HepG2 (cell line): ENCODE measurements around the gene BCAS3. TPM values are rescaled to one million over a fixed set of nuclear protein-coding genes. Genes with fewer than 3 reads are reported as not detected.

ENCODE experiments used
- ATAC-seq: fragments of 200-7000 bp; cut with Tn5 transposase; 3 replicates; pipeline ENCODE4 v1.9.1; 2020; ENCODE audit warnings: mild to moderate bottlenecking, moderate library complexity
- BruUV-seq: library from RNA; stranded (reverse); fragments of 400-500 nt; replicated peaks from 2 replicates; lab custom pipeline; 2021; lab: Mats Ljungman, UMichigan
- CTCF ChIA-PET: fragments of 300-600 bp; formaldehyde crosslinking; extraction: SDS; loops from one replicate; lab custom pipeline; 2021; ENCODE audit warnings: low total read pairs, inconsistent platforms, low intra/inter-chr PET ratio; lab: Yijun Ruan, JAX
- POLR2A ChIA-PET: fragments of 350-600 bp; sonication (Branson Sonifier 250); formaldehyde crosslinking; loops from one replicate; lab custom pipeline; 2020; ENCODE audit warnings: antibody characterized with exemption, inconsistent platforms; lab: Yijun Ruan, JAX
- DNase-seq: peaks from one replicate; pipeline ENCODE4 v3.0.0-alpha.2; 2015; ENCODE audit warnings: low spot score
- FAIRE-seq: peaks from 3 replicates; lab custom pipeline; 2011; peaks lifted over from hg19 to GRCh38; lab: Jason Lieb, UNC
- H2AFZ ChIP-seq: one replicate; pipeline ENCODE4 v1.6.1; 2011; ENCODE audit warnings: low read length, inconsistent platforms
- H3K27ac ChIP-seq: fragments of 300-600 bp; 3 replicates; pipeline ENCODE4 v1.8.0; 2011; ENCODE audit warnings: mixed run types, mild to moderate bottlenecking, mixed read lengths, low read length, inconsistent platforms; ENCODE audit not compliant: insufficient read depth; ENCODE audit errors: extremely low read length
- H3K27me3 ChIP-seq, 2 experiments: fragments of 200-600 bp in 1 of 2; 2 replicates in 1 of 2; 3 replicates in 1 of 2; pipeline versions ENCODE4 v1.6.0 to v1.8.0; 2011; ENCODE audit warnings: low read length in 2 of 2, mild to moderate bottlenecking in 2 of 2, moderate library complexity in 2 of 2, inconsistent platforms in 1 of 2; ENCODE audit not compliant: insufficient read depth in 2 of 2, control insufficient read depth in 1 of 2
- H3K36me3 ChIP-seq, 2 experiments: fragments of 200-600 bp in 1 of 2; replicated peaks in 1 of 2; 2 replicates in 1 of 2; 3 replicates in 1 of 2; pipeline versions ENCODE4 v1.5.1 to v1.8.0; 2011; ENCODE audit warnings: low read length in 2 of 2, inconsistent platforms in 1 of 2; ENCODE audit not compliant: insufficient read depth in 2 of 2, control insufficient read depth in 1 of 2
- H3K4me1 ChIP-seq: 2 replicates; pipeline ENCODE4 v1.5.1; 2012; ENCODE audit warnings: low read length, inconsistent platforms; ENCODE audit not compliant: insufficient read depth
- H3K4me2 ChIP-seq: 2 replicates; pipeline ENCODE4 v1.6.0; 2011; ENCODE audit warnings: low read depth, low read length, inconsistent platforms
- H3K4me3 ChIP-seq, 3 experiments: fragments of 200-600 bp in 1 of 3; sonication (generic), shearing (Covaris generic) in 1 of 3; replicated peaks in 1 of 3; 2 replicates each; pipeline ENCODE4 v1.5.1; 2011 to 2016; ENCODE audit warnings: low read length in 3 of 3, inconsistent platforms in 2 of 3, low read depth in 2 of 3, mild to moderate bottlenecking in 2 of 3, control low read depth in 1 of 3, mixed read lengths in 1 of 3; ENCODE audit not compliant: insufficient read depth in 1 of 3
- H3K79me2 ChIP-seq: one replicate; pipeline ENCODE4 v1.6.1; 2011; ENCODE audit warnings: low read length, inconsistent platforms; ENCODE audit not compliant: insufficient read depth
- H3K9ac ChIP-seq: 2 replicates; pipeline ENCODE4 v1.6.0; 2011; ENCODE audit warnings: mild to moderate bottlenecking, low read depth, low read length, inconsistent platforms; ENCODE audit not compliant: insufficient read depth
- H3K9me3 ChIP-seq: 2 replicates; pipeline ENCODE4 v1.5.1; 2012; ENCODE audit warnings: mild to moderate bottlenecking, low read length
- H4K20me1 ChIP-seq: 2 replicates; pipeline ENCODE4 v1.6.0; 2011; ENCODE audit warnings: inconsistent platforms, mild to moderate bottlenecking, low read length, moderate library complexity; ENCODE audit not compliant: insufficient read depth
- BRF2 ChIP-seq: sonication (generic); formaldehyde crosslinking; IDR thresholded peaks from 2 replicates; pipeline ENCODE4 v1.8.1; 2022; ENCODE audit warnings: mild to moderate bottlenecking, missing genetic modification reagents
- CHD2 ChIP-seq: IDR thresholded peaks from 2 replicates; pipeline ENCODE4 v1.6.1; 2011; ENCODE audit warnings: low read depth, low read length, improper control_type of control experiment
- DMTF1 ChIP-seq: sonication (generic); formaldehyde crosslinking; IDR thresholded peaks from 2 replicates; pipeline ENCODE4 v1.4.0; 2020; ENCODE audit warnings: mild to moderate bottlenecking, missing genetic modification reagents
- NCOA5 ChIP-seq: sonication (generic); formaldehyde crosslinking; IDR thresholded peaks from 2 replicates; pipeline ENCODE4 v1.4.0; 2020; ENCODE audit warnings: missing genetic modification reagents
- NR2F1 ChIP-seq, 2 experiments: fragments of 450-650 bp in 1 of 2; formaldehyde crosslinking in 1 of 2; IDR thresholded peaks; 2 replicates each; pipeline versions ENCODE4 v1.5.0 to v1.6.1; 2016 to 2020; ENCODE audit warnings: mild to moderate bottlenecking in 1 of 2, missing compliant biosample characterization in 1 of 2, missing genetic modification reagents in 1 of 2, moderate library complexity in 1 of 2
- PBX2 ChIP-seq: IDR thresholded peaks from 2 replicates; pipeline ENCODE4 v1.6.1; 2016; ENCODE audit warnings: control low read depth
- ZBED4 ChIP-seq: sonication (generic); formaldehyde crosslinking; IDR thresholded peaks from 2 replicates; pipeline ENCODE4 v1.4.0; 2020; ENCODE audit warnings: missing genetic modification reagents, borderline replicate concordance
- ZBTB49 ChIP-seq: sonication (generic); formaldehyde crosslinking; IDR thresholded peaks from 2 replicates; pipeline ENCODE4 v1.4.0; 2020; ENCODE audit warnings: missing genetic modification reagents, borderline replicate concordance
- ZC3H4 ChIP-seq: sonication (generic); formaldehyde crosslinking; IDR thresholded peaks from 2 replicates; pipeline ENCODE4 v1.4.0; 2020; ENCODE audit warnings: missing genetic modification reagents, borderline replicate concordance
- ZNF773 ChIP-seq: sonication (generic); formaldehyde crosslinking; IDR thresholded peaks from 2 replicates; pipeline ENCODE4 v1.4.0; 2020; ENCODE audit warnings: missing genetic modification reagents, borderline replicate concordance
- WGBS: methylation state at CpG from one replicate; pipeline ENCODE4 v1.1.6; 2017; ENCODE audit warnings: low lambda C conversion rate; 5-methylcytosine and 5-hydroxymethylcytosine counted together
- in situ Hi-C: cut with HindIII; loops from 2 replicates; pipeline ENCODE4 v1.10.0; 2017; ENCODE audit warnings: low pct_unique_long_range_greater_than_20kb; ENCODE audit not compliant: extremely low pct_ligation_motif_present
- intact Hi-C: fragments of 100-400 bp; cut with micrococcal nuclease; formaldehyde crosslinking; loops from one replicate; pipeline ENCODE4 v1.10.0; 2022; ENCODE audit not compliant: unreplicated experiment
- polyA plus RNA-seq, 8 experiments: library from polyadenylated mRNA; depleted of rRNA in 3 of 8; stranded (reverse) in 7 of 8; unstranded in 1 of 8; fragments of >200 nt; fragmentation: Illumina TruSeq in 4 of 8; extraction: Trizol in 4 of 8; gene quantifications; 2 replicates each; pipeline versions ENCODE4 v1.2.1 to v1.2.3, GENCODE V29; 2011 to 2016; ENCODE audit warnings: low read depth in 4 of 8, missing spikeins in 1 of 8, mixed read lengths in 1 of 8; ENCODE audit not compliant: insufficient read depth in 1 of 8
- total RNA-seq, 5 experiments: library from RNA; depleted of rRNA; stranded (reverse); fragments of >200 nt; fragmentation: Illumina TruSeq; extraction: Trizol; gene quantifications; 2 replicates each; pipeline ENCODE4 v1.2.3, GENCODE V29; 2016; ENCODE audit warnings: low read depth in 1 of 5

Gene BCAS3
- total and polyA plus RNA-seq, 2 of the 13 experiments (the other 11 are each of a cell fraction or from before 2014, with no cell fraction given) = 10.7 to 11.2 TPM

GRCh38 chr17:61144617-61145564 lies 467.2 kb downstream of the BCAS3 start:
- WGBS = 64% methylated on average over 11 of the region's 11 CpGs
- ChIA-PET POLR2A (no interaction called here), CTCF (no interaction called here)
- H3K4me1 ChIP-seq = peaks cover 7% of the 10 kb centered on the region
- H3K9me3 ChIP-seq = no peaks in the 10 kb centered on the region
- H2AFZ ChIP-seq = no peak overlapping the region
- no peaks in the 10 kb centered on the region for H3K27me3 ChIP-seq
- H3K27ac ChIP-seq = no peak overlapping the region
- H3K36me3 ChIP-seq = no peaks in the 10 kb centered on the region
- intact Hi-C loops = no loop called here
- no peak overlapping the region for H3K9ac ChIP-seq
- FAIRE-seq (no peak), DNase-seq (no peak), ATAC-seq (no peak)
- no peaks in the 10 kb centered on the region for H3K79me2 ChIP-seq
- in situ Hi-C loops = no loop called here
- H3K4me3 ChIP-seq = no peak overlapping the region
- no TSS peak for BruUV-seq
- H4K20me1 ChIP-seq = no peaks in the 10 kb centered on the region
- no peak overlapping the region for H3K4me2 ChIP-seq
- TF ChIP-seq BRF2 (CRISPR knock-in tag) (no peak), PBX2 (CRISPR knock-in tag) (no peak), ZBED4 (CRISPR knock-in tag) (no peak), ZC3H4 (CRISPR knock-in tag) (no peak), ZNF773 (CRISPR knock-in tag) (no peak), NCOA5 (no peak), CHD2 (no peak), NR2F1 (CRISPR knock-in tag; IDR thresholded peaks at IDR 0.05) (no peak), DMTF1 (no peak), ZBTB49 (CRISPR knock-in tag) (no peak)
